HG03565 (cell line): Measurements from ENCODE around the gene AKAP17A.
"Not testable (repeated sequence)": the region's sequence is repeated elsewhere in the genome, so short reads cannot be mapped to it uniquely, and the experiment has no call there.

Experiments used
- ATAC-seq: cut with Tn5 transposase; IDR thresholded peaks from one replicate; pipeline ENCODE4 v1.9.1; 2021; ENCODE audit warnings: mild to moderate bottlenecking, moderate library complexity; ENCODE audit not compliant: unreplicated experiment

The AKAP17A gene

GRCh38 chrX:1591102-1591862 is at the start of gene AKAP17A:
Gene AKAP17A, plus strand, starts transcription at chrX:1591604. Its CDS starts 1,859 bp downstream, at chrX:1593463.
- peak; percentile 72 for ATAC-seq

- ATAC-seq = no peak
Observed at GRCh38 chrX:1542994-1543725, 48.2 kb upstream of the AKAP17A start.

GRCh38 chrX:1545776-1546408 is 45.5 kb upstream of the AKAP17A start:
- no peak for ATAC-seq

GRCh38 chrX:1546691-1547251 is 44.6 kb upstream of the AKAP17A start:
- no peak for ATAC-seq

- no peak for ATAC-seq
Observed at GRCh38 chrX:1551959-1552546, 39.4 kb upstream of the AKAP17A start.

- ATAC-seq = no peak
Observed at GRCh38 chrX:1554469-1555210, 36.8 kb upstream of the AKAP17A start.

GRCh38 chrX:1555370-1555769 is 36.0 kb upstream of the AKAP17A start:
- ATAC-seq = no peak

GRCh38 chrX:1557442-1557841 is 34.0 kb upstream of the AKAP17A start:
- not testable (repeated sequence) for ATAC-seq

- ATAC-seq = no peak
Observed at GRCh38 chrX:1558761-1559468, 32.5 kb upstream of the AKAP17A start.

- ATAC-seq = no peak
Observed at GRCh38 chrX:1561164-1561563, 30.2 kb upstream of the AKAP17A start.

- ATAC-seq = not testable (repeated sequence)
Observed at GRCh38 chrX:1564077-1564476, 27.3 kb upstream of the AKAP17A start.

GRCh38 chrX:1564750-1565683 is 26.4 kb upstream of the AKAP17A start:
- ATAC-seq = no peak

- not testable (repeated sequence) for ATAC-seq
Observed at GRCh38 chrX:1574181-1574580, 17.2 kb upstream of the AKAP17A start.

- ATAC-seq = no peak
Observed at GRCh38 chrX:1576201-1576992, 15.0 kb upstream of the AKAP17A start.

GRCh38 chrX:1577845-1578244 is 13.6 kb upstream of the AKAP17A start:
- no peak for ATAC-seq

GRCh38 chrX:1578511-1579173 is 12.8 kb upstream of the AKAP17A start:
- ATAC-seq = no peak

- peak; percentile 33 for ATAC-seq
Observed at GRCh38 chrX:1581132-1581531, 10.3 kb upstream of the AKAP17A start.
